Melanocyte of skin (primary cell): ENCODE results near the gene SLC28A2. TPM values are rescaled to one million over a fixed set of nuclear protein-coding genes. Genes with fewer than 3 reads are reported as not detected.

ENCODE experiments used
- total RNA-seq, 2 donors: library from RNA; depleted of rRNA; stranded (reverse); fragments of >200 nt; gene quantifications; 2 replicates each; pipeline ENCODE4 v1.2.3, GENCODE V29; 2012

Gene SLC28A2
- total RNA-seq = not detected

GRCh38 chr15:45251888-45252287 is at the start of gene SLC28A2:
SLC28A2 (plus strand) TSS chr15:45252234; CDS start chr15:45253216, 982 bp downstream.

Other genes starting within 250 kb of the SLC28A2 start
- 100 to 1,000 TPM in 1 of 2 donors, 10 to 100 TPM in 1; 81.6 to 102 TPM for gene SORD, start 229.0 kb upstream of the SLC28A2 start, total RNA-seq
- gene DUOX2, start 138.1 kb upstream of the SLC28A2 start, total RNA-seq = under 1 TPM in 1 of 2 donors, not detected in 1; under 0.01 TPM
- gene DUOXA2, start 137.9 kb upstream of the SLC28A2 start, total RNA-seq = not detected
- under 1 TPM in 1 of 2 donors, not detected in 1; under 0.01 TPM for gene DUOXA1, start 122.4 kb upstream of the SLC28A2 start, total RNA-seq
- under 1 TPM in 1 of 2 donors, not detected in 1; under 0.01 TPM for gene DUOX1, start 122.2 kb upstream of the SLC28A2 start, total RNA-seq
- gene SHF, start 64.3 kb upstream of the SLC28A2 start, total RNA-seq = 1 to 10 TPM; 3.7 to 3.8 TPM
- 10 to 100 TPM; 20.3 to 29.6 TPM for gene GATM, start 126.3 kb downstream of the SLC28A2 start, total RNA-seq